Memory B cell (primary cell): ENCODE data around the gene BMP5.
"Not testable (repeated sequence)": the region's sequence is repeated elsewhere in the genome, so short reads cannot be mapped to it uniquely, and the experiment has no call there.

Source experiments
- ATAC-seq: fragments of 150-1000 bp; cut with Tn5 transposase; 2 replicates; pipeline ENCODE4 v1.10.0; 2021; ENCODE audit warnings: low read depth, mild to moderate bottlenecking, moderate library complexity
- DNase-seq, 2 donors: peaks; one replicate each; pipeline ENCODE4 v3.0.0; 2022; ENCODE audit warnings: low spot score in 2 of 2
- H3K27ac Mint-ChIP-seq: one replicate; pipeline ENCODE4 v1.8.0; 2022; ENCODE audit warnings: mild to moderate bottlenecking, moderate library complexity, mixed read lengths
- H3K27me3 Mint-ChIP-seq: one replicate; pipeline ENCODE4 v1.8.0; 2022; ENCODE audit warnings: mixed read lengths
- H3K36me3 Mint-ChIP-seq: one replicate; pipeline ENCODE4 v1.8.0; 2022; ENCODE audit warnings: mild to moderate bottlenecking, mixed read lengths
- H3K4me1 Mint-ChIP-seq: one replicate; pipeline ENCODE4 v1.8.0; 2022; ENCODE audit warnings: mixed read lengths
- H3K4me3 Mint-ChIP-seq: one replicate; pipeline ENCODE4 v1.8.0; 2022; ENCODE audit warnings: mild to moderate bottlenecking, moderate library complexity, mixed read lengths
- H3K9me3 Mint-ChIP-seq: one replicate; pipeline ENCODE4 v1.8.0; 2022; ENCODE audit warnings: mixed read lengths

BMP5 gene

GRCh38 chr6:55875400-55875799 lies at the start of gene BMP5:
TSS of gene BMP5 (minus strand) at chr6:55875590. CDS start at chr6:55874865, 725 bp downstream.
- no peak for ATAC-seq
- no peak within 1 kb of the TSS for H3K4me3 Mint-ChIP-seq
- no peaks in the 10 kb centered on the region for H3K4me1 Mint-ChIP-seq
- no peak within 1 kb of the TSS for H3K27ac Mint-ChIP-seq
- H3K36me3 Mint-ChIP-seq = no peaks in the 10 kb centered on the region
- no peak for DNase-seq
- H3K27me3 Mint-ChIP-seq = no peaks in the 10 kb centered on the region
- peaks cover 3% of the 10 kb centered on the region for H3K9me3 Mint-ChIP-seq

- H3K4me3 Mint-ChIP-seq = no peak overlapping the region
- no peaks in the 10 kb centered on the region for H3K36me3 Mint-ChIP-seq
- ATAC-seq (no peak), DNase-seq (no peak)
- H3K9me3 Mint-ChIP-seq = peaks cover 13% of the 10 kb centered on the region
- no peaks in the 10 kb centered on the region for H3K4me1 Mint-ChIP-seq
- H3K27ac Mint-ChIP-seq = no peak overlapping the region
- H3K27me3 Mint-ChIP-seq = no peaks in the 10 kb centered on the region
Observed at GRCh38 chr6:55922406-55922805, 47.0 kb upstream of the BMP5 start.

- Mint-ChIP-seq H3K27ac (no peak overlapping the region), H3K9me3 (peaks cover 7% of the 10 kb centered on the region), H3K36me3 (no peaks in the 10 kb centered on the region), H3K27me3 (no peaks in the 10 kb centered on the region), H3K4me1 (no peaks in the 10 kb centered on the region), H3K4me3 (no peak overlapping the region)
- no peak for ATAC-seq
- no peak for DNase-seq
Observed at GRCh38 chr6:55919716-55920308, 44.4 kb upstream of the BMP5 start.

- H3K27me3 Mint-ChIP-seq = no peaks in the 10 kb centered on the region
- no peaks in the 10 kb centered on the region for H3K36me3 Mint-ChIP-seq
- no peak for ATAC-seq
- H3K27ac Mint-ChIP-seq = no peak overlapping the region
- H3K4me3 Mint-ChIP-seq = no peak overlapping the region
- no peak for DNase-seq
- H3K9me3 Mint-ChIP-seq = peaks cover 7% of the 10 kb centered on the region
- H3K4me1 Mint-ChIP-seq = no peaks in the 10 kb centered on the region
Observed at GRCh38 chr6:55918639-55919038, 43.2 kb upstream of the BMP5 start.

- Mint-ChIP-seq H3K27me3 (no peaks in the 10 kb centered on the region), H3K36me3 (no peaks in the 10 kb centered on the region), H3K27ac (no peak overlapping the region), H3K4me1 (no peaks in the 10 kb centered on the region), H3K4me3 (no peak overlapping the region), H3K9me3 (peaks cover 6% of the 10 kb centered on the region)
- ATAC-seq (no peak), DNase-seq (no peak)
Observed at GRCh38 chr6:55917751-55918415, 42.5 kb upstream of the BMP5 start.

GRCh38 chr6:55916188-55916587 lies 40.8 kb upstream of the BMP5 start:
- H3K4me1 Mint-ChIP-seq = no peaks in the 10 kb centered on the region
- H3K9me3 Mint-ChIP-seq = peaks cover 3% of the 10 kb centered on the region
- DNase-seq (no peak), ATAC-seq (no peak)
- H3K27ac Mint-ChIP-seq = no peak overlapping the region
- no peak overlapping the region for H3K4me3 Mint-ChIP-seq
- H3K36me3 Mint-ChIP-seq = no peaks in the 10 kb centered on the region
- no peaks in the 10 kb centered on the region for H3K27me3 Mint-ChIP-seq

- H3K36me3 Mint-ChIP-seq = no peaks in the 10 kb centered on the region
Observed at GRCh38 chr6:55913228-55914195, 38.1 kb upstream of the BMP5 start.

GRCh38 chr6:55910466-55910865 lies 35.1 kb upstream of the BMP5 start:
- DNase-seq, H3K4me1 Mint-ChIP-seq, H3K4me3 Mint-ChIP-seq, H3K9me3 Mint-ChIP-seq, H3K27me3 Mint-ChIP-seq, H3K36me3 Mint-ChIP-seq, H3K27ac Mint-ChIP-seq, ATAC-seq: not testable (repeated sequence)

More at GRCh38 chr6:55913228-55914195, 38.1 kb upstream of the BMP5 start:
- Mint-ChIP-seq H3K4me3 (no peak overlapping the region), H3K27me3 (no peaks in the 10 kb centered on the region), H3K4me1 (no peaks in the 10 kb centered on the region), H3K27ac (no peak overlapping the region), H3K9me3 (no peaks in the 10 kb centered on the region)
- no peak for DNase-seq
- ATAC-seq = no peak

- not testable (repeated sequence) for H3K27ac Mint-ChIP-seq, H3K4me1 Mint-ChIP-seq, H3K9me3 Mint-ChIP-seq, H3K27me3 Mint-ChIP-seq, DNase-seq, ATAC-seq, H3K4me3 Mint-ChIP-seq, H3K36me3 Mint-ChIP-seq
Observed at GRCh38 chr6:55909911-55910310, 34.5 kb upstream of the BMP5 start.

- H3K27me3 Mint-ChIP-seq = no peaks in the 10 kb centered on the region
- no peak for ATAC-seq
- H3K4me1 Mint-ChIP-seq = no peaks in the 10 kb centered on the region
- no peak overlapping the region for H3K4me3 Mint-ChIP-seq
- DNase-seq = no peak
- H3K27ac Mint-ChIP-seq = no peak overlapping the region
- H3K9me3 Mint-ChIP-seq = peaks cover 12% of the 10 kb centered on the region
- H3K36me3 Mint-ChIP-seq = no peaks in the 10 kb centered on the region
Observed at GRCh38 chr6:55902796-55903195, 27.4 kb upstream of the BMP5 start.

- Mint-ChIP-seq H3K27me3 (no peaks in the 10 kb centered on the region), H3K36me3 (no peaks in the 10 kb centered on the region), H3K4me3 (no peak overlapping the region), H3K4me1 (no peaks in the 10 kb centered on the region), H3K27ac (no peak overlapping the region), H3K9me3 (peaks cover 16% of the 10 kb centered on the region)
- ATAC-seq (no peak), DNase-seq (no peak)
Observed at GRCh38 chr6:55901765-55902270, 26.4 kb upstream of the BMP5 start.

GRCh38 chr6:55898342-55898741 lies 23.0 kb upstream of the BMP5 start:
- no peaks in the 10 kb centered on the region for H3K36me3 Mint-ChIP-seq
- ATAC-seq (no peak), DNase-seq (no peak)
- H3K27ac Mint-ChIP-seq = no peak overlapping the region
- H3K27me3 Mint-ChIP-seq = no peaks in the 10 kb centered on the region
- no peak overlapping the region for H3K4me3 Mint-ChIP-seq
- H3K4me1 Mint-ChIP-seq = no peaks in the 10 kb centered on the region
- H3K9me3 Mint-ChIP-seq = peaks cover 14% of the 10 kb centered on the region

GRCh38 chr6:55897346-55897745 lies 22.0 kb upstream of the BMP5 start:
- H3K27ac Mint-ChIP-seq = no peak overlapping the region
- peaks cover 14% of the 10 kb centered on the region for H3K9me3 Mint-ChIP-seq
- no peaks in the 10 kb centered on the region for H3K4me1 Mint-ChIP-seq
- ATAC-seq (no peak), DNase-seq (no peak)
- H3K4me3 Mint-ChIP-seq = no peak overlapping the region
- H3K36me3 Mint-ChIP-seq = no peaks in the 10 kb centered on the region
- H3K27me3 Mint-ChIP-seq = no peaks in the 10 kb centered on the region
